K562 (cell line): Measurements from ENCODE around the gene SCAF11. TPM values are rescaled to one million over a fixed set of nuclear protein-coding genes. Genes with fewer than 3 reads are reported as not detected.

Experiments used
- DPF2 ChIP-seq: fragments of 450-650 bp; IDR thresholded peaks from 2 replicates; pipeline ENCODE4 v1.6.1; 2016
- FUS ChIP-seq: fragments of 200-400 bp; formaldehyde crosslinking; optimal IDR thresholded peaks from 2 replicates; pipeline ENCODE3; 2017; ENCODE audit warnings: low read depth, low read length
- HDGF ChIP-seq: fragments of 450-650 bp; IDR thresholded peaks from 2 replicates; pipeline ENCODE4 v1.6.1; 2016
- HNRNPL ChIP-seq: fragments of 200-400 bp; formaldehyde crosslinking; IDR thresholded peaks from 2 replicates; pipeline ENCODE4 v1.6.1; 2017; ENCODE audit warnings: low read depth, mild to moderate bottlenecking, low read length
- LCOR ChIP-seq: sonication (generic); formaldehyde crosslinking; IDR thresholded peaks from 2 replicates; pipeline ENCODE4 v1.8.0; 2022; ENCODE audit warnings: mild to moderate bottlenecking, missing genetic modification reagents
- MAFF ChIP-seq: IDR thresholded peaks from 2 replicates; pipeline ENCODE4 v1.6.1; 2012; ENCODE audit warnings: low read length, improper control_type of control experiment
- MIER1 ChIP-seq: fragments of 450-650 bp; IDR thresholded peaks from 2 replicates; pipeline ENCODE4 v1.6.1; 2016; ENCODE audit warnings: antibody characterized with exemption, mild to moderate bottlenecking, low read depth
- NFATC3 ChIP-seq: fragments of 450-650 bp; IDR thresholded peaks from 2 replicates; pipeline ENCODE4 v1.6.1; 2017; ENCODE audit warnings: mild to moderate bottlenecking
- POU5F1 ChIP-seq: fragments of 150-350 bp; IDR thresholded peaks from 2 replicates; pipeline ENCODE4 v1.6.1; 2014; ENCODE audit warnings: borderline replicate concordance, low read length, low read depth, mild to moderate bottlenecking; ENCODE audit not compliant: partially characterized antibody
- RHOXF2B ChIP-seq: fragments of 250-450 bp; sonication (Bioruptor Pico); conservative IDR thresholded peaks from 2 replicates; pipeline ENCODE4 v1.5.1; 2021
- SLC30A9 ChIP-seq: fragments of 250-450 bp; sonication (Bioruptor Pico); IDR thresholded peaks from 2 replicates; pipeline ENCODE4 v1.8.0; 2022; ENCODE audit warnings: mild to moderate bottlenecking, moderate library complexity
- TAL1 ChIP-seq: fragments of 450-650 bp; IDR thresholded peaks from 2 replicates; pipeline ENCODE4 v1.6.1; 2016; ENCODE audit warnings: mild to moderate bottlenecking
- TGIF2 ChIP-seq: sonication (generic); formaldehyde crosslinking; IDR thresholded peaks from 2 replicates; pipeline ENCODE4 v1.8.1; 2022; ENCODE audit warnings: mild to moderate bottlenecking, missing genetic modification reagents, moderate library complexity
- ZNF124 ChIP-seq: sonication (generic); formaldehyde crosslinking; IDR thresholded peaks from 2 replicates; pipeline ENCODE4 v1.8.1; 2022; ENCODE audit warnings: missing genetic modification reagents
- ZNF174 ChIP-seq: fragments of 250-450 bp; sonication (Bioruptor Pico); IDR thresholded peaks from 2 replicates; pipeline ENCODE4 v1.4.0; 2020; ENCODE audit warnings: mild to moderate bottlenecking
- polyA plus RNA-seq, 8 experiments: library from polyadenylated mRNA; depleted of rRNA in 4 of 8; stranded (reverse) in 5 of 8; unstranded in 3 of 8; fragments of >200 nt; fragmentation: Nextera tagmentation in 2 of 8; fragmentation: Illumina TruSeq in 1 of 8; extraction: Ambion mirVana in 2 of 8; extraction: Trizol in 1 of 8; gene quantifications; 2 replicates each; pipeline versions ENCODE4 v1.2.1 to v1.2.3, GENCODE V29; 2011 to 2014; ENCODE audit warnings: inconsistent platforms in 1 of 8, missing spikeins in 1 of 8
- total RNA-seq, 7 experiments: library from RNA; depleted of rRNA in 6 of 7; stranded (reverse); fragments of >200 nt in 6 of 7; fragmentation: Illumina TruSeq in 2 of 7; extraction: Trizol in 2 of 7; gene quantifications; 2 replicates each; pipeline versions ENCODE4 v1.2.1 to v1.2.3, GENCODE V29; 2011 to 2021; ENCODE audit warnings: low replicate concordance in 1 of 7
- TF ChIP-seq, protein P1 (sequence below), 3 experiments: fragments of 200-800 bp in 1 of 3; sonication (Bioruptor generic) in 1 of 3; sonication (generic) in 1 of 3; formaldehyde crosslinking in 1 of 3; IDR thresholded peaks; 2 replicates each; pipeline versions ENCODE4 v1.6.1 to v1.8.0; 2016 to 2022; ENCODE audit warnings: mild to moderate bottlenecking in 2 of 3, missing compliant biosample characterization in 2 of 3, missing genetic modification characterization in 2 of 3, missing genetic modification reagents in 1 of 3
- TF ChIP-seq, protein P2 (sequence below): fragments of 450-650 bp; formaldehyde crosslinking; IDR thresholded peaks from 2 replicates; pipeline ENCODE4 v1.4.0; 2022; ENCODE audit warnings: missing genetic modification characterization
- TF ChIP-seq, protein P3 (sequence below): fragments of 250-450 bp; sonication (Bioruptor Pico); IDR thresholded peaks from 2 replicates; pipeline ENCODE4 v1.4.0; 2020; ENCODE audit warnings: mild to moderate bottlenecking, moderate library complexity
- TF ChIP-seq, protein P4 (sequence below), 2 experiments: fragments of 450-650 bp; IDR thresholded peaks; 2 replicates each; pipeline ENCODE4 v1.6.1; 2018; ENCODE audit warnings: mild to moderate bottlenecking in 2 of 2, low read depth in 1 of 2; ENCODE audit not compliant: partially characterized antibody in 2 of 2
- TF ChIP-seq, protein P5 (sequence below): IDR thresholded peaks from 2 replicates; pipeline ENCODE4 v1.6.1; 2011; ENCODE audit not compliant: insufficient read length; ENCODE audit errors: extremely low read depth

Gene SCAF11
- total and polyA plus RNA-seq, 9 of the 15 experiments (the other 6 are each of a cell fraction or from before 2014, with no cell fraction given), result 30.4 to 119 (median 80.0) TPM

DNA sequence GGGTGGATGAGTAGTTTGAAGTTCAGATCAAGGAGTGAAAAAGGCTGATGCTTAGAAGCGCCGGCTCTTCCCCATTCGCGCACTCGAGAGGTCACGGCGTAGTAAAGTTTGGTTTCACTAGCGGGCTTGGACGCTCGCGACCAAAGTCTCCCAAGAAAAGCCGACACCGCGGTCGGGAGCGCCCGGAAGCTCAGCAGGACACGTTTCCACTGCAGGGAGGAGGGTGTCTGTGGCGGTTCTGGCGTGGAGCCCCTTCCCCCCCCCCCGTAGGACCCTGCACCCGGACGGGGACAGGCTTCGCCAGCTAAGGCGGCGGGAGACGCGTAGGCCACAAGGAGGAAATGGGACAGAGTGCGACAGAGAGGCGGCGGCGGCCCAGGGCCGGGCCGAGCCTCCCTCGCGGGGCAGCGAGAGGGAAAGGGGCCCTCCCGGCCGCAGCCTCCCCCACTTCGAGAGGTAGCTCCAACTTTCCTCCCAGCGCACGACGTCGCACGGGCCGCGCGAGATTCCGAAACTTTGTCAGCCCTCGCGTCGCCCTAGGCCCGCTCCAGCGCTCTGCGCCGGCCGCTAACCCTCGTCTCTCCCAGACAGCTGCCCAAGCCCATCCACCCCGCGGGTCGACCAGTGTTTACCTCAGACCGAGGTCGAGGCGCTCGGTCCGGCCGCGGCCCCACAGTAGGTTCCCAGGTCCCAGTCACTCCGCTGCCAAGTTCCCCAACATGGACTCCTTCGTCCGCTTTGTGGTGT is 480 bp downstream of the SCAF11 start (continued):
- TF ChIP-seq, protein P1, sequence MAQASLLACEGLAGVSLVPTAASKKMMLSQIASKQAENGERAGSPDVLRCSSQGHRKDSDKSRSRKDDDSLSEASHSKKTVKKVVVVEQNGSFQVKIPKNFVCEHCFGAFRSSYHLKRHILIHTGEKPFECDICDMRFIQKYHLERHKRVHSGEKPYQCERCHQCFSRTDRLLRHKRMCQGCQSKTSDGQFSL (CRISPR knock-in tag; IDR thresholded peaks at IDR 0.05), result peak; percentile 79
- TF ChIP-seq, protein P1 (tag; IDR thresholded peaks at IDR 0.05), result peak in 1 of 2 experiments; percentile 52; a peak in 1 of 4 replicates
- TF ChIP-seq MIER1 (no peak), RHOXF2B (peak; percentile 7; the same call in 1 of the 2 replicates), ZNF174 (CRISPR knock-in tag) (no peak), DPF2 (no peak), MAFF (no peak), FUS (no peak), HNRNPL (0 out of 2 replicates have a peak, but pooled peaks have one; percentile 4), LCOR (CRISPR knock-in tag) (no peak), NFATC3 (no peak), TGIF2 (CRISPR knock-in tag) (peak; percentile 83; the same call in 1 of the 2 replicates), HDGF (no peak), TAL1 (no peak), SLC30A9 (CRISPR knock-in tag) (no peak), POU5F1 (no peak), ZNF124 (no peak)
- TF ChIP-seq, protein P2, sequence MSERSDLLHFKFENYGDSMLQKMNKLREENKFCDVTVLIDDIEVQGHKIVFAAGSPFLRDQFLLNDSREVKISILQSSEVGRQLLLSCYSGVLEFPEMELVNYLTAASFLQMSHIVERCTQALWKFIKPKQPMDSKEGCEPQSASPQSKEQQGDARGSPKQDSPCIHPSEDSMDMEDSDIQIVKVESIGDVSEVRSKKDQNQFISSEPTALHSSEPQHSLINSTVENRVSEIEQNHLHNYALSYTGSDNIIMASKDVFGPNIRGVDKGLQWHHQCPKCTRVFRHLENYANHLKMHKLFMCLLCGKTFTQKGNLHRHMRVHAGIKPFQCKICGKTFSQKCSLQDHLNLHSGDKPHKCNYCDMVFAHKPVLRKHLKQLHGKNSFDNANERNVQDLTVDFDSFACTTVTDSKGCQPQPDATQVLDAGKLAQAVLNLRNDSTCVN (CRISPR knock-in tag), result no peak
- TF ChIP-seq, protein P3, sequence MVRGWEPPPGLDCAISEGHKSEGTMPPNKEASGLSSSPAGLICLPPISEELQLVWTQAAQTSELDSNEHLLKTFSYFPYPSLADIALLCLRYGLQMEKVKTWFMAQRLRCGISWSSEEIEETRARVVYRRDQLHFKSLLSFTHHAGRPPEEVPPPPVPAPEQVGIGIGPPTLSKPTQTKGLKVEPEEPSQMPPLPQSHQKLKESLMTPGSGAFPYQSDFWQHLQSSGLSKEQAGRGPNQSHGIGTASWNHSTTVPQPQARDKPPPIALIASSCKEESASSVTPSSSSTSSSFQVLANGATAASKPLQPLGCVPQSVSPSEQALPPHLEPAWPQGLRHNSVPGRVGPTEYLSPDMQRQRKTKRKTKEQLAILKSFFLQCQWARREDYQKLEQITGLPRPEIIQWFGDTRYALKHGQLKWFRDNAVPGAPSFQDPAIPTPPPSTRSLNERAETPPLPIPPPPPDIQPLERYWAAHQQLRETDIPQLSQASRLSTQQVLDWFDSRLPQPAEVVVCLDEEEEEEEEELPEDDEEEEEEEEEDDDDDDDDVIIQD (CRISPR knock-in tag), result 0 out of 2 replicates have a peak, but pooled peaks have one; percentile 21
- TF ChIP-seq, protein P4, sequence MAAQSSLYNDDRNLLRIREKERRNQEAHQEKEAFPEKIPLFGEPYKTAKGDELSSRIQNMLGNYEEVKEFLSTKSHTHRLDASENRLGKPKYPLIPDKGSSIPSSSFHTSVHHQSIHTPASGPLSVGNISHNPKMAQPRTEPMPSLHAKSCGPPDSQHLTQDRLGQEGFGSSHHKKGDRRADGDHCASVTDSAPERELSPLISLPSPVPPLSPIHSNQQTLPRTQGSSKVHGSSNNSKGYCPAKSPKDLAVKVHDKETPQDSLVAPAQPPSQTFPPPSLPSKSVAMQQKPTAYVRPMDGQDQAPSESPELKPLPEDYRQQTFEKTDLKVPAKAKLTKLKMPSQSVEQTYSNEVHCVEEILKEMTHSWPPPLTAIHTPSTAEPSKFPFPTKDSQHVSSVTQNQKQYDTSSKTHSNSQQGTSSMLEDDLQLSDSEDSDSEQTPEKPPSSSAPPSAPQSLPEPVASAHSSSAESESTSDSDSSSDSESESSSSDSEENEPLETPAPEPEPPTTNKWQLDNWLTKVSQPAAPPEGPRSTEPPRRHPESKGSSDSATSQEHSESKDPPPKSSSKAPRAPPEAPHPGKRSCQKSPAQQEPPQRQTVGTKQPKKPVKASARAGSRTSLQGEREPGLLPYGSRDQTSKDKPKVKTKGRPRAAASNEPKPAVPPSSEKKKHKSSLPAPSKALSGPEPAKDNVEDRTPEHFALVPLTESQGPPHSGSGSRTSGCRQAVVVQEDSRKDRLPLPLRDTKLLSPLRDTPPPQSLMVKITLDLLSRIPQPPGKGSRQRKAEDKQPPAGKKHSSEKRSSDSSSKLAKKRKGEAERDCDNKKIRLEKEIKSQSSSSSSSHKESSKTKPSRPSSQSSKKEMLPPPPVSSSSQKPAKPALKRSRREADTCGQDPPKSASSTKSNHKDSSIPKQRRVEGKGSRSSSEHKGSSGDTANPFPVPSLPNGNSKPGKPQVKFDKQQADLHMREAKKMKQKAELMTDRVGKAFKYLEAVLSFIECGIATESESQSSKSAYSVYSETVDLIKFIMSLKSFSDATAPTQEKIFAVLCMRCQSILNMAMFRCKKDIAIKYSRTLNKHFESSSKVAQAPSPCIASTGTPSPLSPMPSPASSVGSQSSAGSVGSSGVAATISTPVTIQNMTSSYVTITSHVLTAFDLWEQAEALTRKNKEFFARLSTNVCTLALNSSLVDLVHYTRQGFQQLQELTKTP (IDR thresholded peaks at IDR 0.05; ENCODE audit: low read depth in 1 of 2, partially characterized antibody in 2 of 2), result no peak
- TF ChIP-seq, protein P5, sequence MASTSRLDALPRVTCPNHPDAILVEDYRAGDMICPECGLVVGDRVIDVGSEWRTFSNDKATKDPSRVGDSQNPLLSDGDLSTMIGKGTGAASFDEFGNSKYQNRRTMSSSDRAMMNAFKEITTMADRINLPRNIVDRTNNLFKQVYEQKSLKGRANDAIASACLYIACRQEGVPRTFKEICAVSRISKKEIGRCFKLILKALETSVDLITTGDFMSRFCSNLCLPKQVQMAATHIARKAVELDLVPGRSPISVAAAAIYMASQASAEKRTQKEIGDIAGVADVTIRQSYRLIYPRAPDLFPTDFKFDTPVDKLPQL, result no peak
